IPS DF 19.7 (cell line): ENCODE data around the gene BSX.

Experiments
- DNase-seq: peaks from one replicate; pipeline ENCODE4 v3.0.0-alpha.2; 2013; ENCODE audit warnings: low read depth, low spot score

BSX gene

DNA sequence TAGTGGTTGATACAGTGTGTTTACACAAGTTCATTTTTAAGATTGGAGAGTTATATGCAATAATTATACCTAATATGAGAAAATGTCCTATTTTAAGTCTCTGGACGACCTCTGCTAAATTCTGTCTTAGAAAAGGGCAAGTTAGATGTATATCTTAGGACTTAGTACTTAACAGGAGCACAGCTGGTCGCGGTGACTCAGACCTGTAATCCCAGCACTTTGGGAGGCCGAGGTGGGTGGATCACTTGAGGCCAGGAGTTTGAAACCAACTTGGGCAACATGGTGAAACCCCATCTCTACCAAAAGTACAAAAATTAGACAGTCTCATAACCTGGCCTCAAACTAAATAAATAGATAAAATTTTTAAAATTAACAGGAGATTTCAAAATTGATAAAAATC is 27.2 kb downstream of the BSX start:
- no peak for DNase-seq

DNA sequence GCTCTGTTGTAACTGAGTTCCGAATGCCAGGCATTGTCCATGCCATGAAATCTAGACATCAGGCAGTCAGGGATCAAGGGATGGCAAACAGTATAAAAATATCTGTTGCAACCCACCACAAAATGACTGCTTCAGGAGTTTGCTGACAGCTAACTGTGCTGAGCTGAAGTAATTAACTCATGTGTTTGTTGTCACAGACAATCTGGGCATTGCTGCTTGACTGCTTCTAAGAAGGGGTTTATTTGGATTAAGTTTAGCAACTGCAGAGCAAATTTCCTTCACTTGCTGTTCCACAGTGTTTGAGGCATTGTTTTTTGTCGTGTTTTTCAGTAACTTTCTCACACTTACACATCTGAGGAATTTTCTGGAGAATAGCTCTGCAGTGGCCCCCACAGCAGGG is 30.4 kb downstream of the BSX start:
- no peak for DNase-seq

DNA sequence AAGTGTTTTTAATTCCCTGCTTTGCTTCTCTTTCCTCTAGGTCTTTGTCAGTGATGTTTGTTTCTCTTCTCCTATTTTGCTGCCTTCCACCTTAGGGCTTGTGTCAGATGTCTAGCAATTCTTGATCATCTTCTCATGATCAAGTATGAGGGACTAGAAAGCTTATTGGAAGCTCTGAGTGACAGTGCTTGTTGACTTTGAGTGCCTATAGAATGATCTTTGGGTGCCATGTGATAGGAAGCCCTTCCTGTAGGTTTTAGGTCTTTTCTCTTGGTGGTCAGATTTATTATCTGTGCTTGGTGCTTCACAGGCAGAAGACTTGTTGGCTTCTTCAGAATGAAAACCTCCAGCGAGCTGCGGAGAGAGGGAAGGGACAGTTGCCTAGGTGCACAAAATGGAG is 43.1 kb downstream of the BSX start:
- DNase-seq: no peak

DNA sequence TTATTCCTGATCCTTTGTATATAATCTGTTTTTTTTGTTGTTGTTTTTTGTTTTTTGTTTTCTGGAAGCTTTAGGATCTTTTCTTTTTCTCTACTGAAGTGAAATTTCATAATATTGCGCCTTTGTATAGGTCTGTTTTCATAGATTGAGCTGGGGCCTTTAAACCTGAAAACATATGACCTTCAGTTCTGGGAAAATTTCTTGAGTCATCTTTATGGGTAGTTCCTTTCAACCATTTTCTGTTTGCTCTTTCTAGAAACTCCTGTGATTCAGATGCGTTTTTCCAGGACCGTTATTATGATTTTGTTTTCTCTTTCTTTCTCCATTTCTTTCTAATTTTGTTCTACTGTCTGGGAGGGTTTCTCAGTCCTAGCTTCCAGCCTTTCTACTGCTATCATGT is 43.7 kb downstream of the BSX start:
- no peak for DNase-seq

DNA sequence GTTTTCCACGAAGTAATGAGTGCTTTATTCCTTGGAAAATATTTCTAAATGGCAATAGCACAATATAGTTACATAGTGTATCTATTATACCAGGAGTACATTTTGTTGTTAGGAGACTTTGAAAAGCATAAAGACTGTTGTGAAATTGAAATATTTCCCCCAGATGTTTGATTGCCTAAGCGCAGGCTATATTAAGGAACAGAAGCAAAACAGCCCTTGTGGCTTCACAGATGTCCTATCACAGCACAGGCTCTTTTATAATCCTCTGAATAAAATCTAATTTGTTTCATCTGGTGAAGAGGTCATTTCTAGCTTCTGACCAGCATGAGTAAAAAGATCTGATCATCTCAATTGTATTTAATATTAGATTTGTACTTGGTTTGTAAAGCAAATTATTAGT is 48.2 kb downstream of the BSX start:
- DNase-seq: no peak

GRCh38 chr11:122931510-122931909 is 50.1 kb downstream of the BSX start:
- DNase-seq: no peak
